Lower lobe of right lung (tissue), 2 donors: ENCODE measurements around the gene CXCL12. TPM values are rescaled to one million over a fixed set of nuclear protein-coding genes. Genes with fewer than 3 reads are reported as not detected.

Source experiments
- ATAC-seq, 2 donors: fragments of 200-7000 bp; cut with Tn5 transposase; one replicate each; pipeline ENCODE4 v1.9.1; 2020 to 2022; ENCODE audit warnings: mild to moderate bottlenecking in 2 of 2, moderate library complexity in 2 of 2
- DNase-seq: peaks from one replicate; pipeline ENCODE4 v3.0.0-alpha.2; 2020
- H3K27ac ChIP-seq: fragments of 200-600 bp; one replicate; pipeline ENCODE4 v1.8.0; 2022
- H3K27me3 ChIP-seq: fragments of 200-600 bp; one replicate; pipeline ENCODE4 v1.8.0; 2022; ENCODE audit warnings: low read depth
- H3K36me3 ChIP-seq: fragments of 200-600 bp; one replicate; pipeline ENCODE4 v1.8.0; 2022; ENCODE audit warnings: mild to moderate bottlenecking
- H3K4me1 ChIP-seq: fragments of 200-600 bp; one replicate; pipeline ENCODE4 v1.8.0; 2022
- H3K4me3 ChIP-seq: fragments of 200-600 bp; one replicate; pipeline ENCODE4 v1.8.0; 2022; ENCODE audit warnings: mild to moderate bottlenecking
- H3K9me3 ChIP-seq: fragments of 200-600 bp; one replicate; pipeline ENCODE4 v1.8.0; 2022
- CTCF ChIP-seq: fragments of 200-600 bp; IDR thresholded peaks from one replicate; pipeline ENCODE4 v1.8.0; 2022; ENCODE audit warnings: antibody characterized with exemption, mild to moderate bottlenecking
- intact Hi-C: fragments of 100-400 bp; cut with DNase I; formaldehyde crosslinking; loops from one replicate; pipeline ENCODE4 v1.11.0; 2022
- total RNA-seq: library from RNA; stranded (reverse); fragmentation: NEBNext Ultra II Directional; extraction: Animal tissue kit (Norgen Biotek cat#: 25700); gene quantifications from one replicate; pipeline ENCODE4 v1.2.1, GENCODE V29; 2021
- donor health status: DM: no; HTN: yes; CAD: no; lungs with severe emphysema.

The CXCL12 gene
- total RNA-seq, 1 donor from 2014 or later = 73.8 TPM

DNA sequence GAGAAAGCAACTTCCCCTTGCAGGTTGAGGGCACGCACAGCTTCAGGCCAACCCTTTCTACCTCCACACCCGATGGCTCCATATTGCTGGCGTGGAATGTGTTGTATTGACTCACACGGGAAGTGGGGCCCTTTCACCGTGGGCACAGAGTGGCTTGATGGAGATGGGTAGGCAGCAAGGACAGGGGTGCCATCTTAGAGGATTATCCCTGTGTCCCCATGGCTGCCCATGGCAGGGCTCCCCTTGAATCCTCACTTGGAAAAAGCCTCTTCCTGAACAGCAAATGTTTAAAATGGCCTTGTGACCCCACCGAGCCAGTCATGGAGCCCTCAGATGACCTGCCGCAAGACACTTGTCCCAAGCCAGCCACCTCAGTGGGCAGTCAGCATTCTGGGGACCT lies 31.2 kb downstream of the CXCL12 start:
- TF ChIP-seq CTCF = no peak
- Histone ChIP-seq H3K4me3 (no peak overlapping the region), H3K27ac (no peak overlapping the region), H3K4me1 (no peaks in the 10 kb centered on the region), H3K27me3 (no peaks in the 10 kb centered on the region), H3K9me3 (no peaks in the 10 kb centered on the region), H3K36me3 (no peaks in the 10 kb centered on the region)
- no peak for DNase-seq
- intact Hi-C loops = no loop called here
- no peak for ATAC-seq

- no peak for DNase-seq
- no peak for TF ChIP-seq CTCF
- Histone ChIP-seq H3K4me1 (no peaks in the 10 kb centered on the region), H3K36me3 (no peaks in the 10 kb centered on the region), H3K9me3 (no peaks in the 10 kb centered on the region), H3K4me3 (no peak overlapping the region), H3K27me3 (no peaks in the 10 kb centered on the region), H3K27ac (no peak overlapping the region)
- ATAC-seq = no peak
- intact Hi-C loops = no loop called here
Measured at GRCh38 chr10:44353128-44353390, 31.8 kb downstream of the CXCL12 start.

DNA sequence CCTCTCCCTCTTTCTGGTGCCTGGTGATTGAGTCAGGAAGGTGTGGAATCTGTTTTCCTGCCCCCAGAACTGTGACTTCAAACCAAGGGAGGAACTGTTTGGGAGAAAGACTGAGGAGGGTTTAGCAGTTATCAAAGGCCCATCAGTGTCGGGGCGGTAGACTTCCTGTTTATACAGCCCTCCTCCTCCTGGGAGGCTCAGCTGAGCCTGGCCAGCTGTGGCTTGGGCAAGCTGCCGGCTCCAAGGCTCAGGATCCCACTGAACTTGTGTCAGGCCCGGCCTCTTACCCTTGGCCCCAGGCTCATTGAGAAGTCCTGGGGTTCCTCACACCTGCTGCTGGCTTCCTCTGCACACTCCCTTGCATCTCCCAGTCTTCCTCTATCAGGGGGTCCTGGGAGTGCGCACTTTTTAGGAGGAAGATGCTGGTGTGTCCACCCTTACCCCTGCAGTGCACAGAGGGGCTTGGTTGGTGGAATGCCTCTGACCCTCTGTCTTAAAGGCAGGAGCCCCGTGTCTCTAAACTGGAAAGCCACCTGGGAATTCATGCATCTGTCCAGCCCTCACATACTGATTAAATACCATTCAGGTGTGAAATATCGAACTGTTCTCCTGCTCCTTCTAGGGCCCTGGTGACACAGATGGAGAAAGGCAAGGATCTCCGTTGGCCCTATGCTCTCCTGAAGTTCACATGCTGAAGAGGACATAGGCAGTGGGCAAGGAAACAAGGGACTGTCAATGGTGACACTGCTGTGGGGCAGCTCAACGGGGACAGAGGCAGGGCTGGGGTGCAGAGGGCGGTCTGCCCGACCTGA lies 32.4 kb downstream of the CXCL12 start:
- TF ChIP-seq CTCF = no peak
- Histone ChIP-seq H3K27ac (no peak overlapping the region), H3K36me3 (no peaks in the 10 kb centered on the region), H3K27me3 (no peaks in the 10 kb centered on the region), H3K9me3 (no peaks in the 10 kb centered on the region), H3K4me1 (no peaks in the 10 kb centered on the region), H3K4me3 (no peak overlapping the region)
- intact Hi-C loops = no loop called here
- ATAC-seq = peak; percentile 55 to 57
- no peak for DNase-seq

DNA sequence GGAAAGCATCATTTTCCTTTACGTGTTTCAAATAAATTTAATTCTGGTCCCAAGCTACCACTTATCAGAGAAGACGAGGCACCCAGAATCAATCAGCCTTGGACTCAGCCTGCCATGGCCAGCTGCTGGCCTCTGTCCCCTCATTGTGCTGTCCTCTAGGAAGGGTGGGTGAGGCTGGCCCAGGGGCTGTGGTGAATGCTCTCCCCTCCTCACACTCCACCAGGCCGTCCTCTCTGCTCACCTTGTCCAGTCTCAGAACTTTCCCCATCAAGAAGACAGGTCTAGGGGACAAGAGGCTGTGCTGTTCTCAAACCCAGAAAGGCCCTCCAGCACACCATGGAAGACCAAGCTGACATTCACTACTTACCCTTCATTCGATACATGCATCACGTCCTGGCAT lies 36.4 kb downstream of the CXCL12 start:
- no peak for TF ChIP-seq CTCF
- H3K4me1 ChIP-seq = no peaks in the 10 kb centered on the region
- H3K27ac ChIP-seq = no peak overlapping the region
- H3K4me3 ChIP-seq = no peak overlapping the region
- DNase-seq = no peak
- intact Hi-C loops = no loop called here
- H3K27me3 ChIP-seq = no peaks in the 10 kb centered on the region
- H3K36me3 ChIP-seq = no peaks in the 10 kb centered on the region
- no peak for ATAC-seq
- no peaks in the 10 kb centered on the region for H3K9me3 ChIP-seq

GRCh38 chr10:44347609-44348400 lies 37.1 kb downstream of the CXCL12 start:
- no peak for DNase-seq
- no peak overlapping the region for H3K27ac ChIP-seq
- H3K36me3 ChIP-seq = no peaks in the 10 kb centered on the region
- H3K27me3 ChIP-seq = no peaks in the 10 kb centered on the region
- no peak for ATAC-seq
- H3K4me3 ChIP-seq = no peak overlapping the region
- intact Hi-C loops = no loop called here
- H3K4me1 ChIP-seq = no peaks in the 10 kb centered on the region
- TF ChIP-seq CTCF = no peak
- no peaks in the 10 kb centered on the region for H3K9me3 ChIP-seq
